ENCODE data around the gene CDC42BPB. TPM values are rescaled to one million over a fixed set of nuclear protein-coding genes. Genes with fewer than 3 reads are reported as not detected.

The CDC42BPB gene
- total RNA-seq, 1 donor from 2014 or later = 68.4 TPM

DNA sequence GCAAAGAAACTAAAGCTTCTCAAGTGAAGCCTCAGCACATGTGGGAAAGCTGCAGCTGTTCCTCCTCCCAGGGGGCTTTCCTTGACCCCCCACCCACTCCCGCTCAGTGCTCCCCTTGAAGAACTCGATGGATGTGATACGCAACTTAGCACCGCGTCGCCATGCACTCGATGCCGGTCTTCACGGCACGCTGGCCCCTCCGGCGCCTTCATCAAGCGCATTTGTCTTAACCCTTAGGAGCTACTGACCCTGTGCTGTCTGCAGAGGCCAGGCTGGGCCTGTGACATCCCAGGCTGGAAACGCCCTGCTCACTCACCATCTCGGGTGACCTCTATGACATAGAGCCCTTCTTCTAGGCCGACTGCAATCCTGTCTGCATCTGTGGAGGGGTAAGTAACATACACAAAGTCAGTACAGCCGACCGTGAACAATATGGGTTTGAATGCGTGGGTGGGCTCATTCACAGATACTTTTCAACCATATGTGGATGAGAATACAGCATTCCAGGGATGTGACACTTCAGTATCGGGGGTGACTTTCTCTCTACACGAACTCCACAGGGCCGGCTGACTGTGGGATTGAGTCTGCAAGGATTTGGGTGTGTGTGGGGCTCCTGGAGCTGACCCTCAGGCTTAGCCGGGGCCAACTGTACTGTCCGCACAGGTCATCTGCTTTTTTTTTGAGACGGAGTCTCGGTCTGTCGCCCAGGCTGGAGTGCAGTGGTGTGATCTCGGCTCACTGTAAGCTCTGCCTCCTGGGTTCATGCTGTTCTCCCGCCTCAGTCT, 111.8 kb downstream of the CDC42BPB start:
- DNase-seq (ENCODE audit: low read depth) = no peak
- H3K4me3 ChIP-seq (ENCODE audit: low read depth, low read length) = no peak overlapping the region
- no peak for TF ChIP-seq CTCF (conservative IDR thresholded peaks at IDR 0.05; ENCODE audit: low read depth, low read length)

- TF ChIP-seq CTCF (conservative IDR thresholded peaks at IDR 0.05; ENCODE audit: low read depth, low read length) = no peak
- no peak for DNase-seq (ENCODE audit: low read depth)
- H3K4me3 ChIP-seq (ENCODE audit: low read depth, low read length) = no peak overlapping the region
Observed at GRCh38 chr14:102944448-102945330, 112.7 kb downstream of the CDC42BPB start.

DNA sequence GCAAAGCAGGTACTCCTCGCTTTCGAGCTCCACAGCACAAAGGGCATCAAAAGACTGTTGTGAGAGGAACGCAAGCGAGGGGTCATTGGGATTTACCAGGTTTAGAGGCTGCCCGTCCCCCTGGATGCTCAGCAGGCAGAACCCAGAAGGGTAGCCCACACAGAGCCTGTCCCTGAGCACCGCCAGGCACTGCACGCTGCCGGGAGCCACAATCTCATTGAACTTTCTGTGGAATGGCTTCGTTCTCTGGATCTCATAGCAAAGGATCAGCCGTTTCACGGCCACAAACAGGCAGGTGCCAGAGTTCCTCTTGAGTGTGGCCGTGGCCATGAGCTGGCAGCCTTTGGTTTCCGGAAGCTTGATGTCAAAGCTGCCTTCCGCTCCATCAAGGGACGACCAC, 113.4 kb downstream of the CDC42BPB start:
- no peak overlapping the region for H3K4me3 ChIP-seq (ENCODE audit: low read depth, low read length)
- TF ChIP-seq CTCF (conservative IDR thresholded peaks at IDR 0.05; ENCODE audit: low read depth, low read length) = no peak
- no peak for DNase-seq (ENCODE audit: low read depth)

GRCh38 chr14:102943454-102943853, 113.9 kb downstream of the CDC42BPB start:
- TF ChIP-seq CTCF (conservative IDR thresholded peaks at IDR 0.05; ENCODE audit: low read depth, low read length) = no peak

GRCh38 chr14:102942069-102942468, 115.3 kb downstream of the CDC42BPB start:
- DNase-seq (ENCODE audit: low read depth) = no peak
- TF ChIP-seq CTCF (conservative IDR thresholded peaks at IDR 0.05; ENCODE audit: low read depth, low read length) = no peak
- H3K4me3 ChIP-seq (ENCODE audit: low read depth, low read length) = no peak overlapping the region

More at GRCh38 chr14:102943454-102943853, 113.9 kb downstream of the CDC42BPB start:
- DNase-seq (ENCODE audit: low read depth) = no peak
- no peak overlapping the region for H3K4me3 ChIP-seq (ENCODE audit: low read depth, low read length)

DNA sequence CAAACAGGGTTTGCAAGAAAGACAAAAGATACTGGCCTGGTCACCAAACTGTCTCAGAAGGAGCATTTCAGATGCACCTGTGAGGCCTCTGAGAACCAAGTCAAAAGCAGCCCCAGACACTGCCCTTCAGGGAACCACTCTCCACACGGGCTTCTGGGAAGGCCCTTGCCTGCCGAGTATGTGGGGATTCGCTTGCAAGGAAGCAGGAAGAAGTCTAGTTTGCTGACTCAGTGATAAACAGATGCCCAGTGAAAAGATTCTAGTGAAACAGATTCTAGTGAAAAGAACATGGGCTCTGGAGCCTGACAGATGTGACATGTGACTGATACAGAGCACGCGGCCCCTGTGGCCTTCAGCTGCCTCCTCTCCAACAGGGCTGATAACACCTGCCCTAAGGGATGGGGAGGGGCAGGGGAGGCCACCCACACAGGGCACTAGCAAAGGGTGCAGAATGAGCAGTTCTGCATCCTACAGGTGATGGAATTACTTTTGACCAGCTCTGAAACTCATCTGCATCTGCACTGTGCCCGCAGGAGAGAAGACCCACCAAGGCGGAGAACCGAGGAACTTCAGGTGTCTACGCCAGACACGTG, 115.8 kb downstream of the CDC42BPB start:
- no peak overlapping the region for H3K4me3 ChIP-seq (ENCODE audit: low read depth, low read length)
- no peak for DNase-seq (ENCODE audit: low read depth)
- no peak for TF ChIP-seq CTCF (conservative IDR thresholded peaks at IDR 0.05; ENCODE audit: low read depth, low read length)

Data from epithelial cell of proximal tubule (primary cell).